Transverse colon (tissue), 4 donors: ENCODE results near the gene ASB13. TPM values are rescaled to one million over a fixed set of nuclear protein-coding genes. Genes with fewer than 3 reads are reported as not detected.

Experiments used
- DNase-seq: peaks from one replicate; pipeline ENCODE4 v3.0.0-alpha.2; 2019
- H3K27ac ChIP-seq, 4 donors: fragments of 200-600 bp; sonication (generic); 2 replicates each; pipeline ENCODE4 v1.5.1; 2016 to 2018; ENCODE audit warnings: inconsistent platforms in 4 of 4
- H3K27me3 ChIP-seq: fragments of 200-600 bp; sonication (generic); 2 replicates; pipeline ENCODE4 v1.5.1; 2017; ENCODE audit warnings: inconsistent platforms
- H3K36me3 ChIP-seq, 4 donors: fragments of 200-600 bp; sonication (generic); 2 replicates each; pipeline ENCODE4 v1.5.1; 2017 to 2019; ENCODE audit warnings: inconsistent platforms in 4 of 4
- H3K4me1 ChIP-seq, 4 donors: fragments of 200-600 bp; sonication (generic); 2 replicates each; pipeline ENCODE4 v1.5.1; 2017 to 2020; ENCODE audit warnings: inconsistent platforms in 4 of 4
- H3K4me3 ChIP-seq, 4 donors: fragments of 200-600 bp; sonication (generic); 1 replicate in 1 of 4; 2 replicates in 3 of 4; pipeline versions ENCODE4 v1.5.1 to v1.6.1; 2017 to 2019; ENCODE audit warnings: inconsistent platforms in 4 of 4
- H3K9me3 ChIP-seq, 2 donors: fragments of 200-600 bp; sonication (generic); 2 replicates each; pipeline ENCODE4 v1.5.1; 2017 to 2019; ENCODE audit warnings: inconsistent platforms in 2 of 2
- CTCF ChIP-seq, 5 experiments: fragments of 200-600 bp in 3 of 5; fragments of 450-650 bp in 2 of 5; sonication (generic) in 3 of 5; IDR thresholded peaks; 1 replicate in 2 of 5; 2 replicates in 3 of 5; pipeline ENCODE4 v1.5.1; 2016 to 2017; ENCODE audit warnings: antibody characterized with exemption in 5 of 5, inconsistent platforms in 3 of 5, mild to moderate bottlenecking in 2 of 5, moderate library complexity in 1 of 5
- EP300 ChIP-seq: sonication (generic); formaldehyde crosslinking; IDR thresholded peaks from one replicate; pipeline ENCODE4 v1.6.1; 2017; ENCODE audit warnings: antibody characterized with exemption, low read depth
- POLR2A ChIP-seq: fragments of 450-650 bp; IDR thresholded peaks from one replicate; pipeline ENCODE4 v1.6.1; 2016; ENCODE audit warnings: antibody characterized with exemption, mild to moderate bottlenecking, moderate library complexity
- POLR2AphosphoS5 ChIP-seq, 3 donors: sonication (generic); formaldehyde crosslinking; IDR thresholded peaks; one replicate each; pipeline ENCODE4 v1.6.1; 2016; ENCODE audit warnings: antibody characterized with exemption in 3 of 3
- WGBS, 2 donors: methylation state at CpG; one replicate each; pipeline ENCODE4 v1.1.5; 2018; ENCODE audit warnings: low coverage in 1 of 2; 5-methylcytosine and 5-hydroxymethylcytosine counted together
- in situ Hi-C, 4 donors: fragments of 200-750 bp; cut with MboI; loops; one replicate each; pipeline versions ENCODE4 v1.15.0 to v1.15.1; 2017; ENCODE audit warnings: low sequenced_read_pairs in 3 of 4, low pct_ligation_motif_present in 1 of 4, low pct_unique_long_range_greater_than_20kb in 1 of 4
- intact Hi-C: fragments of 100-400 bp; cut with DNase I; formaldehyde crosslinking; loops from one replicate; pipeline ENCODE4 v1.15.1; 2023; ENCODE audit warnings: low total_unique reads
- total RNA-seq, 4 donors: library from RNA; depleted of rRNA; stranded (reverse); fragments of >200 nt; gene quantifications; one replicate each; pipeline ENCODE4 v1.1.0, GENCODE V29; 2016

The ASB13 gene
- total RNA-seq, 4 donors from 2014 or later: 14.5 to 73.3 (median 61.0) TPM

- H3K27ac ChIP-seq: peak overlapping the region; percentile 20 to 70 (median 55)
- 73 to 81% methylated on average over 3 to 12 of the region's 13 CpGs for whole genome bisulfite sequencing, 2 donors
- TF ChIP-seq POLR2AphosphoS5 (IDR thresholded peaks at IDR 0.05) (no peak), CTCF (IDR thresholded peaks at IDR 0.05) (no peak), EP300 (no peak), POLR2A (no peak)
- no peaks in the 10 kb centered on the region for H3K27me3 ChIP-seq
- intact Hi-C loops: no loop called here
- no peak for DNase-seq
- H3K9me3 ChIP-seq: no peaks in the 10 kb centered on the region
- no peak overlapping the region for H3K4me3 ChIP-seq
- peaks cover 7 to 36% (median 26%) of the 10 kb centered on the region in 4 donors for H3K4me1 ChIP-seq
- in situ Hi-C loops: loop anchor here in 1 of 4 donors (25.0 kb wide), 1 partner anchor 776 kb away; the partner anchor contains the start of gene AKR1E2
- H3K36me3 ChIP-seq: no peaks in the 10 kb centered on the region
These were observed 52.8 kb downstream of the ASB13 start for GRCh38 chr10:5613481-5614154.

- in situ Hi-C loops: loop anchor here in 1 of 4 donors (25.0 kb wide), 1 partner anchor 775 kb away; the partner anchor contains the start of gene AKR1E2
- Histone ChIP-seq H3K36me3 (no peaks in the 10 kb centered on the region), H3K9me3 (no peaks in the 10 kb centered on the region), H3K4me3 (no peak overlapping the region), H3K4me1 (peaks cover 7 to 36% (median 25%) of the 10 kb centered on the region in 4 donors), H3K27ac (no peak overlapping the region), H3K27me3 (no peaks in the 10 kb centered on the region)
- DNase-seq: no peak
- intact Hi-C loops: no loop called here
- no peak for TF ChIP-seq POLR2AphosphoS5 (IDR thresholded peaks at IDR 0.05)
- no peak for TF ChIP-seq POLR2A
- no peak for TF ChIP-seq CTCF (IDR thresholded peaks at IDR 0.05)
- no peak for TF ChIP-seq EP300
- WGBS, 2 donors: 91% methylated on average over 15 of the region's 15 CpGs; no CpG with 5 or more reads in 1 of the 2 donors
These were observed 54.3 kb downstream of the ASB13 start for GRCh38 chr10:5611899-5612680.

GRCh38 chr10:5609952-5610616 lies 56.3 kb downstream of the ASB13 start:
- 40% methylated on average over 11 of the region's 11 CpGs; no CpG with 5 or more reads in 1 of the 2 donors for WGBS, 2 donors
- peak; percentile 87 for DNase-seq
- H3K27me3 ChIP-seq: no peaks in the 10 kb centered on the region
- no peak overlapping the region for H3K4me3 ChIP-seq
- no peaks in the 10 kb centered on the region for H3K9me3 ChIP-seq
- intact Hi-C loops: no loop called here
- peaks cover 7 to 30% (median 23%) of the 10 kb centered on the region in 4 donors for H3K4me1 ChIP-seq
- H3K27ac ChIP-seq: peak overlapping the region; percentile 77 to 86 (median 82)
- H3K36me3 ChIP-seq: no peaks in the 10 kb centered on the region
- TF ChIP-seq POLR2AphosphoS5 (IDR thresholded peaks at IDR 0.05) (peak; percentile 37 to 87 (median 77)), EP300 (no peak), POLR2A (peak; percentile 43)
- in situ Hi-C loops: loop anchor here in 1 of 4 donors (25.0 kb wide), 1 partner anchor 773 kb away; the partner anchor contains the start of gene AKR1E2

GRCh38 chr10:5608608-5609220 lies 57.7 kb downstream of the ASB13 start:
- no peak for DNase-seq
- Histone ChIP-seq H3K27ac (peak overlapping the region in 3 of 4 donors; percentile 78 to 86 (median 85)), H3K36me3 (no peaks in the 10 kb centered on the region), H3K4me1 (peaks cover 4 to 19% (median 14%) of the 10 kb centered on the region in 4 donors), H3K27me3 (no peaks in the 10 kb centered on the region), H3K9me3 (no peaks in the 10 kb centered on the region), H3K4me3 (no peak overlapping the region)
- intact Hi-C loops: no loop called here
- in situ Hi-C loops: loop anchor here in 1 of 4 donors (25.0 kb wide), 1 partner anchor 771 kb away; the partner anchor contains the start of gene AKR1E2
- no peak for TF ChIP-seq POLR2AphosphoS5 (IDR thresholded peaks at IDR 0.05)
- 72% methylated on average over 12 of the region's 12 CpGs; no CpG with 5 or more reads in 1 of the 2 donors for WGBS, 2 donors
